Stimulated activated CD4-positive, alpha-beta T cell treated with anti-CD3 and anti-CD28 coated beads, Interleukin-1b, Interleukin-23, amount 100 ng/mL, for 4 hours (primary cell): ENCODE results near the gene DUSP19.
"Not testable (repeated sequence)": the region's sequence is repeated elsewhere in the genome, so short reads cannot be mapped to it uniquely, and the experiment has no call there.

ENCODE experiments used
- DNase-seq, 2 donors: peaks; one replicate each; pipeline ENCODE4 v3.0.0-alpha.2; 2020; ENCODE audit warnings: low read depth in 2 of 2

DUSP19 gene, protein sequence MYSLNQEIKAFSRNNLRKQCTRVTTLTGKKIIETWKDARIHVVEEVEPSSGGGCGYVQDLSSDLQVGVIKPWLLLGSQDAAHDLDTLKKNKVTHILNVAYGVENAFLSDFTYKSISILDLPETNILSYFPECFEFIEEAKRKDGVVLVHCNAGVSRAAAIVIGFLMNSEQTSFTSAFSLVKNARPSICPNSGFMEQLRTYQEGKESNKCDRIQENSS

DNA sequence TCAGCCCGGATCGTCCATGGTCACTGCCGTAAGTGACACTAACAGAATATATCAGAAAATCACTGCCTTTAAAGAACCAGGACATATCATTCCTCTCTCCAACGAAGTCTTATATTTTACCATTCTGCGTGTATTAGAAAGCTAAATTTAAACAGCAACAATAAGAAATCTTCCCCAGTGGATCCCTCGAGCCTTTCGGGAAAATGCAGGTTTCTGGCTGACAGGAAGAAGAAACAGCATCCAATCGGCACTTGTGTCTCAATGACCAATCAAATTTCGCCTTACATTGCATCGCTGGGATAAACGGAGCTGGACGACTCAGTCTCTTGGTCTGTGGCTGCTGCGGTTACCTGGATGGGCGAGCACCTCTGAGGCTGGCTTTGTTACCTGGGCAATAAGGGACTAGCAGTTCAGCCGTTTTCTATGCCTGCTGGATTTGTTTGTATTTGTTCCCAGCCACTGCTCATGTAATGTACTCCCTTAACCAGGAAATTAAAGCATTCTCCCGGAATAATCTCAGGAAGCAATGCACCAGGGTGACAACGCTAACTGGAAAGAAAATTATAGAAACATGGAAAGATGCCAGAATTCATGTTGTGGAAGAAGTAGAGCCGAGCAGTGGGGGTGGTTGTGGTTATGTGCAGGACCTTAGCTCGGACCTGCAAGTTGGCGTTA is at the start of gene DUSP19:
DUSP19 (plus strand) TSS at position 284 of the 675 bp plus-strand sequence; CDS start at position 471, 187 bp downstream.
- peak; percentile 59 to 87 for DNase-seq

DNA sequence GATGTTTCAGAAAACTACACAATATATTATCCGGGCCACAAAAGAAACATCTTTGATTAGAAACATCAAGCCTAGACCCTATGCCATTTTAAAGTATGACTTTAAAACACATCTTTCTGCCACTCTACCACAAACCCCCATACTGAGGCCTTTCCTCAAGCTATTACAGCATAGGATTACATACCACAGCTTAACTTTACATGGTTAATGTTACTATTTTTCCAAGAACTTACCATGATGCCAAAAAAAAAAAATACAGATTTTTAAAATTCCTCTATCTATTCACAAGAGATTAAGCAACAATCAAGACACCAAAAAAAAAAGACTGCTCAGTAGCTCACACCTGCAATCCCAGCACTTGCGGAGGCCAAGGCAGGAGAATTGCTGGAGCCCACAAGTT is 49.3 kb upstream of the DUSP19 start:
- DNase-seq = no peak

DNA sequence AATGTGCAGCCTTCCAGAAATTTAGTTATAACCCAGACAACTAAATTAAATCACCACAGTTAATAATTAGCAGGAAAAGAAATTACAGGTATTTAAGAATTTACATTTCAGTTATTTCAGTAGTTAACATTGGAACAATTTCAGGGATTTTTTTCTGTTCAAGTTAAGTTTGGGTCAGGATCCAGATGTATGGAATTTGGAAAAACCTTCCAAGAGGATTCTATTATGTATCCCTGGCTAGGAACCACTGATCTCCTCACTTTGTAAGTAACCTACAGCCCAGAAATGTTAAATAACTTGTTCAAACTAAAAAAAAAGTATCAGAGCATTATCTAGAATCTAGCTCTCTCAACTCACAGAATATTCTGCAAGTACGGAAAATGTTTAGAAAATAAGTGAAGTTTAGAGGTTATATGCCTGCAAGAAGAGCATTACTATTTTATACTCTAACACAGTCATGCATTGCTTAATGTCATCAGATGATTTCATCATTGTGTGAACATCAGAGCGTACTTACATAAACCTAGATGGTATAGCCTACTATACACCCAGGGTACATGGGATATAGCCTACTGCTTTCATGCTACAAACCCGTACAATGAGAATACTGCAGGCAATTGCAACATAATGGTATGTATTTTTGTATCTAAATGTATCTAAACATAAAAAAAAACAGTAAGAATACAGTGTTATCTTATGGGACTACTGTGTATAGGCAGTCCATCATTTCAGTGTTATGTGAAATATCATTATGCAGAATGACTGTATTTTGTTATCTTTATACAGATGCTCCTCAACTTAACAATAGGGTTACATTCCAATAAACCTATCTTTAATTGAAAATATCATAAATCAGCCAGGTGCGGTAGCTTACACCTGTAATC is 46.4 kb upstream of the DUSP19 start:
- DNase-seq = no peak

- no peak for DNase-seq
Observed at GRCh38 chr2:183033951-183034350, 44.6 kb upstream of the DUSP19 start.

DNA sequence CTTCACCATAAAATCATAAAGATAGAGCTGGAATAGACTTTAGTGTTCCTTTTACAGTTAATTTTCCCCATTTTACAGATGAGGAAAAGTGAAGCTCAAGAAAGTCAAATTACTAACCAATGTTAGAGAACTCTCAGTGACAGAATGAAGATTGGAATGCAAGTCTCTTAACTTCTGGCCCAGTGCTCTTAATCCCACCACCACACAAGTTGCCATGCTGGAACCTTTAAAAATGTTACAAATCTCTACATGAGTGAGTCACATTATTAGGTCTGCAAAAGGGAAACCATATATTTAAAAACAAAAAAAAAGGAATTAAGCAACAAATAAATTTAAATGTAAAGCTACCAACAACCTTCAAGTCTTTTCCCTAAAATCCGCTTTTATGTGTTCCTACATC is 43.7 kb upstream of the DUSP19 start:
- no peak for DNase-seq

GRCh38 chr2:183035298-183035953 is 43.1 kb upstream of the DUSP19 start:
- DNase-seq = no peak

GRCh38 chr2:183035954-183036669 is 42.4 kb upstream of the DUSP19 start:
- DNase-seq = no peak

- DNase-seq = no peak
Observed at GRCh38 chr2:183037074-183037552, 41.4 kb upstream of the DUSP19 start.

DNA sequence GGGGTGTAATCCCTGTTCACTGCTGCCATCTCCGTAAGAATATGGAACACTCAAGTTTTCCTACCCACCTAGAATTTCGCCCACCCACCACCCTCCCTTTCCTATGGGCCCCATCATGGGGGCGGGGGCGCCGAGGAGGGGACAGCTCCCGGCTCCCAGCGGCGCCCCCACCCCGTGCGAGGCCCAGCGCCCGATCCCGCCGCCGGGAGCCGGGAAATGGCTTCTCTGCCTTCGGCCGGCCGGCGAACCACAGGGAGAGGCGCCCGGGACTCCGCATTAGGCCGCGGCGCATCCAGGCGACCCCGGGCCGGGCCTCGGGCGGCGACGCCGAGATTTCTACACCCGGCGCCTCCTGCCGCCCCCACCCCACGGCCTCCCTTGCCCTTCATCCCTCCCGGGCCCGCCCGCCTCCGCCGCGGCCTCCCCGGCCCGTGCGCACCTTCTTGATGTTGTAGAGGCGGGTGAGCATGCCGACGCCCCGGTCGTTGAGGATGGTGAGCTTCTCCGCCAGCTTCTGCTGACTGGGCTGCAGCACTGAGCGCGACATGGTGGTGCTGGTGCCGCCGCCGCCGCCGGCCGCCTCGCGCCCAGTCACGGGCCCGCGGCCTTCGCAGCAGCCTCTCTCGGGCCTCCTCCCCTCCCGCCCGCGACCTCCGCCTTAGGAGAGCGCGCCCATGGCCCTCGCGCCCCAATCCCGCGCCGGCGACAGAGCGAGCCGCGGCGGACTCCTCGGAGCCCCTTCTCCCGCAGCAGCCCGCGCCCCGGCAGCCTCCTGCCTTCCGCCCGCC is 40.8 kb upstream of the DUSP19 start:
- DNase-seq = peak; percentile 23 to 28

DNA sequence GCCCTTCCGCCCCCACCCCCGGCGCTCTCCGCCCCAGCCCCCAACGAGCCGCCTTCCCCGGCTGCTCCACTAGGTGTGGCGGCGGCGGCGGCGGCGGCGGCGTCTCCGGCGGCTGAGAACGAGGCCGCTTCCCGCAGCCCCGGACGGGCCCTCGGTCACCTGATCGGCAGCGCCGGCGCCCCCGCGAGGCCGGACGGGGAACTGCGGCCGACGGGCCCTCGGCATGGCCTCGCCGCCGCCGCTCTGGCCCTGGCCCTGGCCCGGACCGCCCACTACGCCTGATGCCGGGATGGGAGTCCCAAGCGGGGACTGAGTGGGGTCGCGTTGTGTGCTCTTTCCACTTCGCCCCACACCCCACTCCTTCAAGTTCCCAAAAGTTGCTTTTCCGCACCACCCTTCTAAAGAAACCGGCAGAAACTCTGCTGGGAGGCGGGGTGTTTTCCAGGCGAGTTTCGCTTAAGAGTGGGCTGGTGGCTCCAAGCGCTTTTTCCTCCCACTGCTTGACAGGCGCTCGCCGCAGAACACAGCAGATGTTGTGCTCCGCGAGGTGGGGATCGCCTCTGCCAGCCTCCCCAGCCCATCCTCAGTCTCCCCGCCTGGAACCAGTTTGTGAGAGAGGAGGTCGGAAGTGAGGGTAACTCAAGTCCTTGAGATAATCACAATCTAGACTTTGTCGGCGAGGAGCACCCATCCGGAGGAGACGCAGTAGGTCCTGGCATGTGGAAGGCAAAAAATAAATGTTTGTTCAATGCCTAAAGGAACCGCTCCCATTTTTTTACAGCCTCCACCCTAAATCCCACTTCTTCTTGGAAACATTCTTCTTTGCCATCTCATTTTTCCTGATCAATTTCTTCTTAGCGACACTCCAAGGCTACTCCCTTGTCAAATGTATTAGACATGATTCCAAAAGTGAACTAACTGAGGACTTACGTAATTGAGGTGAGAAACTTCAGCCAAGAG is 39.9 kb upstream of the DUSP19 start, which contains the start of gene NCKAP1:
NCKAP1 (minus strand) TSS at position 117 of the 960 bp plus-strand sequence. CDS start 358 bp downstream, outside the sequence.
- peak; percentile 75 to 89 for DNase-seq

GRCh38 chr2:183040604-183041003 is 37.9 kb upstream of the DUSP19 start:
- no peak for DNase-seq

DNA sequence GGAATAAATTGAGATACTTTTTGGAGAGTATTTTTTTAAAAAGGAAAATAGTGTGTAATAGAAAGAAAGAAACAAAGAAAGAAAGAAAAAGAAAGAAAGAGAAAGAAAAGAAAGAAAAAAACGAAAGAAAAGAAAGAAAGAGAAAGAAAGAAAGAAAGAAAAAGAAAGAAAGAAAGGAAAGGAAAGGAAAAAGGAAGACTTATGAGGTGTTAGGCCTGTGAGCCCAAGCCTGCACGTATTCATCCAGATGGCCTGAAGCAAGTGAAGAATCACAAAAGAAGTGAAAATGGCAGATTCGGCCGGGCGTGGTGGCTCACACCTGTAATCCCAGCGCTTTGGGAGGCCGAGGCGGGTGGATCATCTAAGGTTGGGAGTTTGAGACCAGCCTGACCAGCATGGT is 35.0 kb upstream of the DUSP19 start:
- DNase-seq = not testable (repeated sequence)

DNA sequence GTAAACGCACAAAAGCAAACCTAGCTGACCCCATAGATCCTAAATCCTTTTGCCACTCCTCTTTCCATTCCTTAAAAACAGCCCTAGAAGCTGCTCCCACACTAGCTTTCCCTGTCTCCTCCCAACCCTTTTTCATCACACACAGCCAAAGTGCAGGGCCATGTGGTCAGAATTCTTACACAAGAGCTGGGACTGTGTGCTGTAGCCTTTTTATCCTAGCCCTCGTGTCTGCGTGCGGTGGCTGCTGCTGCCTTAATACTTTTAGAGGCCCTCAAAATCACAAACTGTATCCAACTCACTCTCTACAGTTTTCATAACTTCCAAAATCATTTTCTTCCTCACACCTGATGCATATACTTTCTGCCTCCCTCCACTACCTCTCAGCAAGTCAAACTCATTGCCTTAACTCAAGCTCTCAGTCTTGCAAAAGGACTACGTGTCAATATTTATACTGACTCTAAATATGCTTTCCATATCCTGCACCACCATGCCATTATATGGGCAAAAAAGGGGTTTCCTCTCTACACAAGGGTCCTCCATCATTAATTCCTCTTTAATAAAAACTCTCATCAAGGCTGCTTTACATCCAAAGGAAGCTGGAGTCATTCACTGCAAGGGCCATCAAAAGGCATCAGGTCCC is 30.9 kb upstream of the DUSP19 start:
- not testable (repeated sequence) for DNase-seq

GRCh38 chr2:183049420-183049819 is 29.1 kb upstream of the DUSP19 start:
- DNase-seq = no peak

GRCh38 chr2:183057333-183057985 is 21.1 kb upstream of the DUSP19 start:
- DNase-seq = no peak

DNA sequence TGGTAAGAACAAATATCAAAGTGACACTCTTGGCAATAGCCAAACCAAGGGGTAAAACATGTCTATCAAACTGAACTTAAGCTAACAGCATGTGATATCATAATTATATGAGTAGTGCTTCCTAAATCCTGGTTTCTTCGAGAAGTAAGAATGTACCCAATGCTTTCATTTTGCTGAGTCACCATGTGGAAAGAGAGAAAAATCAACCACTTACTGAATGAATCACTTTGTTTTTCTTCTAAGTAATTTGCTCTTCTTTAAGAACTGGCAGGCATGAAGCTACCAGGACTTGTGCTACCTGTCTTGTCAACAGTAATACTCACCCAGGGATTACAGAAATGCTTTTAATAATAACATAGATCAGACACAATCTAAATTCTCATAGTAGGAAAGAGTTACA is 19.0 kb upstream of the DUSP19 start:
- no peak for DNase-seq

- no peak for DNase-seq
Observed at GRCh38 chr2:183060571-183061231, 17.8 kb upstream of the DUSP19 start.
